ENCODE data around the gene ZNF524. TPM values are rescaled to one million over a fixed set of nuclear protein-coding genes. Genes with fewer than 3 reads are reported as not detected.
A peak's percentile ranks its signal among the peaks of the same experiment; 100 is the strongest.

The ZNF524 gene
- total RNA-seq, 4 donors from 2014 or later, result 30.3 to 45.2 (median 44.4) TPM

GRCh38 chr19:55596304-55596703, 3.8 kb upstream of the ZNF524 start:
- Histone ChIP-seq H3K27ac (no peak overlapping the region), H3K9me3 (no peaks in the 10 kb centered on the region), H3K4me1 (peaks cover 0 to 7% (median 5%) of the 10 kb centered on the region in 4 donors), H3K36me3 (peaks cover 0 to 39% (median 0%) of the 10 kb centered on the region in 3 donors), H3K4me3 (no peak overlapping the region), H3K27me3 (no peaks in the 10 kb centered on the region)
- DNase-seq, result no peak
- TF ChIP-seq CTCF (IDR thresholded peaks at IDR 0.05), result no peak
- no peak for TF ChIP-seq POLR2A (IDR thresholded peaks at IDR 0.05)

- H3K27ac ChIP-seq, result no peak overlapping the region
- H3K36me3 ChIP-seq, result peaks cover 0 to 32% (median 0%) of the 10 kb centered on the region in 3 donors
These were observed 2.6 kb upstream of the ZNF524 start for GRCh38 chr19:55597501-55597921.

GRCh38 chr19:55598034-55598433, 2.1 kb upstream of the ZNF524 start:
- Histone ChIP-seq H3K4me3 (no peak overlapping the region), H3K27me3 (no peaks in the 10 kb centered on the region), H3K36me3 (peaks cover 0 to 29% (median 0%) of the 10 kb centered on the region in 3 donors), H3K9me3 (no peaks in the 10 kb centered on the region), H3K27ac (no peak overlapping the region), H3K4me1 (peaks cover 0 to 14% (median 5%) of the 10 kb centered on the region in 4 donors)
- no peak for TF ChIP-seq POLR2A (IDR thresholded peaks at IDR 0.05)
- no peak for TF ChIP-seq CTCF (IDR thresholded peaks at IDR 0.05)
- peak in 1 of 3 donors; percentile 30 for DNase-seq

More at GRCh38 chr19:55597501-55597921, 2.6 kb upstream of the ZNF524 start:
- Histone ChIP-seq H3K4me3 (no peak overlapping the region), H3K9me3 (no peaks in the 10 kb centered on the region), H3K27me3 (no peaks in the 10 kb centered on the region), H3K4me1 (peaks cover 0 to 14% (median 5%) of the 10 kb centered on the region in 4 donors)
- DNase-seq, result no peak
- no peak for TF ChIP-seq CTCF (IDR thresholded peaks at IDR 0.05)
- TF ChIP-seq POLR2A (IDR thresholded peaks at IDR 0.05), result no peak

- Histone ChIP-seq H3K9me3 (no peaks in the 10 kb centered on the region), H3K27ac (peak overlapping the region; percentile 96 to 98 (median 96)), H3K4me3 (peak overlapping the region; percentile 61 to 99 (median 72)), H3K36me3 (peaks cover 0 to 29% (median 0%) of the 10 kb centered on the region in 3 donors), H3K4me1 (peaks cover 0 to 19% (median 5%) of the 10 kb centered on the region in 4 donors), H3K27me3 (no peaks in the 10 kb centered on the region)
- peak; percentile 90 to 96 (median 96) for DNase-seq
- TF ChIP-seq CTCF (IDR thresholded peaks at IDR 0.05) (no peak), POLR2A (IDR thresholded peaks at IDR 0.05) (peak; percentile 42 to 61)
These were observed 1.2 kb upstream of the ZNF524 start for GRCh38 chr19:55598719-55599467.

- H3K27ac ChIP-seq, result peak within 1 kb of the TSS; percentile 96 to 98 (median 96)
- peak; percentile 98 to 99 (median 98) for DNase-seq
- H3K36me3 ChIP-seq, result peaks cover 0 to 29% (median 0%) of the 10 kb centered on the region in 3 donors
- H3K27me3 ChIP-seq, result no peaks in the 10 kb centered on the region
- H3K4me1 ChIP-seq, result peaks cover 0 to 25% (median 8%) of the 10 kb centered on the region in 4 donors
- TF ChIP-seq CTCF (IDR thresholded peaks at IDR 0.05), result no peak
- TF ChIP-seq POLR2A (IDR thresholded peaks at IDR 0.05), result no peak
- peak within 1 kb of the TSS; percentile 61 to 99 (median 72) for H3K4me3 ChIP-seq
- no peaks in the 10 kb centered on the region for H3K9me3 ChIP-seq
These were observed 633 bp upstream of the ZNF524 start, which contains the start of gene FIZ1 for GRCh38 chr19:55599468-55599841. FIZ1 (minus strand) TSS chr19:55599517; CDS start chr19:55597865, 1,652 bp downstream.
